ENCODE measurements around the gene HIGD2A. TPM values are rescaled to one million over a fixed set of nuclear protein-coding genes. Genes with fewer than 3 reads are reported as not detected.

HIGD2A gene
- total and polyA plus RNA-seq, 10 of the 15 experiments (the other 5 are each of a cell fraction or from before 2014, with no cell fraction given) = 152 to 348 (median 194) TPM

- TF ChIP-seq CEBPB (IDR thresholded peaks at IDR 0.05; ENCODE audit: borderline replicate concordance in 1 of 2, low read depth in 2 of 2, low read length in 2 of 2) (no peak), SIN3A (IDR thresholded peaks at IDR 0.05; ENCODE audit: low read depth, low read length) (0 out of 2 replicates have a peak, but pooled peaks have one; percentile 53), EZH2 (IDR thresholded peaks at IDR 0.05; ENCODE audit: borderline replicate concordance, control insufficient read depth, low read depth, low read length) (no peak), BACH1 (IDR thresholded peaks at IDR 0.05; ENCODE audit: borderline replicate concordance) (peak; percentile 93), MAX (IDR thresholded peaks at IDR 0.05; ENCODE audit: low read depth, low read length) (no peak), CEBPZ (IDR thresholded peaks at IDR 0.05; ENCODE audit: low read depth, low read length) (no peak), USF2 (IDR thresholded peaks at IDR 0.05; ENCODE audit: borderline replicate concordance, low read depth, low read length) (no peak), TCF12 (IDR thresholded peaks at IDR 0.05; ENCODE audit: low read depth, low read length) (peak; percentile 91), POLR2AphosphoS5 (IDR thresholded peaks at IDR 0.05; ENCODE audit: low read length) (peak; percentile 45; the same call in 1 of the 2 replicates), RAD21 (IDR thresholded peaks at IDR 0.05; ENCODE audit: insufficient read depth, low read depth, low read length) (peak; percentile 79), SKIL (IDR thresholded peaks at IDR 0.05; ENCODE audit: low read depth, poor library complexity, severe bottlenecking) (no peak), ZNF24 (IDR thresholded peaks at IDR 0.05) (peak; percentile 57; the same call in 1 of the 2 replicates), ZNF592 (IDR thresholded peaks at IDR 0.05) (peak; percentile 89), RELB (IDR thresholded peaks at IDR 0.05; ENCODE audit: low read depth) (no peak)
Observed at GRCh38 chr5:176415952-176416924, 27.7 kb downstream of the HIGD2A start, which contains the start of gene CLTB (continued).
